Fibroblast of lung (primary cell): ENCODE results near the gene CSF1R. TPM values are rescaled to one million over a fixed set of nuclear protein-coding genes. Genes with fewer than 3 reads are reported as not detected.
A peak's percentile ranks its signal among the peaks of the same experiment; 100 is the strongest.

Experiments used
- DNase-seq, 2 donors: peaks; one replicate each; pipeline versions ENCODE4 v3.0.0 to v3.0.0-alpha.2; 2010; ENCODE audit warnings: low read depth in 2 of 2
- H2AFZ ChIP-seq: 2 replicates; pipeline ENCODE4 v1.5.1; 2012; ENCODE audit warnings: low read length, control low read depth, inconsistent platforms
- H3K27ac ChIP-seq: 2 replicates; pipeline ENCODE4 v1.5.1; 2011; ENCODE audit warnings: low read length, control low read depth; ENCODE audit not compliant: insufficient read depth
- H3K27me3 ChIP-seq: 2 replicates; pipeline ENCODE4 v1.5.1; 2011; ENCODE audit warnings: mild to moderate bottlenecking, low read length; ENCODE audit not compliant: control insufficient read depth, insufficient read depth
- H3K36me3 ChIP-seq: 2 replicates; pipeline ENCODE4 v1.5.1; 2011; ENCODE audit warnings: low read length; ENCODE audit not compliant: control insufficient read depth, insufficient read depth
- H3K4me1 ChIP-seq: 2 replicates; pipeline ENCODE4 v1.5.1; 2011; ENCODE audit warnings: low read length; ENCODE audit not compliant: control insufficient read depth, insufficient read depth; ENCODE audit errors: extremely low read depth
- H3K4me2 ChIP-seq: 2 replicates; pipeline ENCODE4 v1.5.1; 2011; ENCODE audit warnings: low read length, control low read depth; ENCODE audit not compliant: insufficient read depth; ENCODE audit errors: extremely low read depth
- H3K4me3 ChIP-seq, 4 experiments: fragments of 200-600 bp in 1 of 4; sonication (generic) in 1 of 4; replicated peaks in 1 of 4; 2 replicates each; pipeline ENCODE4 v1.5.1; 2011 to 2016; ENCODE audit warnings: low read length in 4 of 4, low read depth in 3 of 4, mild to moderate bottlenecking in 3 of 4, control low read depth in 2 of 4, inconsistent platforms in 1 of 4, mixed read lengths in 1 of 4; ENCODE audit not compliant: insufficient read depth in 1 of 4; ENCODE audit errors: control extremely low read depth in 1 of 4
- H3K79me2 ChIP-seq: 2 replicates; pipeline ENCODE4 v1.5.1; 2012; ENCODE audit warnings: mild to moderate bottlenecking, low read length, inconsistent platforms; ENCODE audit not compliant: control insufficient read depth, insufficient read depth
- H3K9ac ChIP-seq: 2 replicates; pipeline ENCODE4 v1.5.1; 2011; ENCODE audit warnings: mild to moderate bottlenecking, low read length, control low read depth; ENCODE audit not compliant: insufficient read depth
- H3K9me3 ChIP-seq: 2 replicates; pipeline ENCODE4 v1.5.1; 2012; ENCODE audit warnings: low read depth, low read length; ENCODE audit not compliant: control insufficient read depth, insufficient read depth
- H4K20me1 ChIP-seq: 2 replicates; pipeline ENCODE4 v1.5.1; 2011; ENCODE audit warnings: low read length; ENCODE audit not compliant: control insufficient read depth, insufficient read depth; ENCODE audit errors: extremely low read depth
- CTCF ChIP-seq, 2 donors: IDR thresholded peaks in 1 of 2; conservative IDR thresholded peaks in 1 of 2; 1 replicate in 1 of 2; 2 replicates in 1 of 2; pipeline ENCODE4 v1.5.1; 2011 to 2012; ENCODE audit warnings: low read length in 2 of 2, control low read depth in 1 of 2, inconsistent platforms in 1 of 2, low read depth in 1 of 2, mild to moderate bottlenecking in 1 of 2
- EZH2 ChIP-seq: IDR thresholded peaks from 2 replicates; pipeline ENCODE4 v1.5.1; 2012; ENCODE audit warnings: low read length, control low read depth, mild to moderate bottlenecking; ENCODE audit errors: missing control alignments
- polyA plus RNA-seq, 2 donors: library from polyadenylated mRNA; depleted of rRNA in 1 of 2; stranded (reverse) in 1 of 2; unstranded in 1 of 2; fragments of >200 nt; gene quantifications; 2 replicates each; pipeline ENCODE4 v1.2.1, GENCODE V29; 2011 to 2012; ENCODE audit warnings: missing spikeins in 1 of 2
- total RNA-seq: library from RNA; depleted of rRNA; stranded (reverse); fragments of >200 nt; gene quantifications from 2 replicates; pipeline ENCODE4 v1.2.1, GENCODE V29; 2014

The CSF1R gene
- total and polyA plus RNA-seq, 2 donors (not counting 1 experiment from before 2014, with no cell fraction given) = 0.07 TPM; not detected in 1

GRCh38 chr5:150113047-150113744, 26.8 kb upstream of the CSF1R start:
- DNase-seq = peak in 1 of 2 donors; percentile 44
- no peak overlapping the region for H3K4me3 ChIP-seq
- H4K20me1 ChIP-seq = no peaks in the 10 kb centered on the region
- H3K36me3 ChIP-seq = peaks cover 27% of the 10 kb centered on the region
- H3K9me3 ChIP-seq = no peaks in the 10 kb centered on the region
- H3K4me2 ChIP-seq = peak overlapping the region; percentile 33
- H3K27ac ChIP-seq = peak overlapping the region; percentile 40
- H2AFZ ChIP-seq = no peak overlapping the region
- TF ChIP-seq CTCF (conservative IDR thresholded peaks at IDR 0.05 in 1 of 2, IDR thresholded peaks at IDR 0.05 in 1 of 2; ENCODE audit: low read depth in 1 of 2, low read length in 2 of 2) = no peak
- no peak for TF ChIP-seq EZH2
- peaks cover 31% of the 10 kb centered on the region for H3K4me1 ChIP-seq
- H3K27me3 ChIP-seq = no peaks in the 10 kb centered on the region
- no peak overlapping the region for H3K9ac ChIP-seq
- H3K79me2 ChIP-seq = no peaks in the 10 kb centered on the region

- H4K20me1 ChIP-seq = no peaks in the 10 kb centered on the region
- H3K4me1 ChIP-seq = peaks cover 32% of the 10 kb centered on the region
- H3K4me2 ChIP-seq = peak overlapping the region; percentile 1
- H3K79me2 ChIP-seq = no peaks in the 10 kb centered on the region
- H3K36me3 ChIP-seq = peaks cover 24% of the 10 kb centered on the region
- no peaks in the 10 kb centered on the region for H3K9me3 ChIP-seq
- H3K27ac ChIP-seq = peak overlapping the region; percentile 40
- no peak overlapping the region for H3K9ac ChIP-seq
- no peak overlapping the region for H3K4me3 ChIP-seq
- TF ChIP-seq EZH2 (no peak), CTCF (conservative IDR thresholded peaks at IDR 0.05 in 1 of 2, IDR thresholded peaks at IDR 0.05 in 1 of 2; ENCODE audit: low read depth in 1 of 2, low read length in 2 of 2) (no peak)
- peak; percentile 81 to 93 for DNase-seq
- H2AFZ ChIP-seq = no peak overlapping the region
- no peaks in the 10 kb centered on the region for H3K27me3 ChIP-seq
These were observed 26.1 kb upstream of the CSF1R start for GRCh38 chr5:150112201-150113046.

- no peaks in the 10 kb centered on the region for H3K79me2 ChIP-seq
- peaks cover 32% of the 10 kb centered on the region for H3K4me1 ChIP-seq
- TF ChIP-seq CTCF (conservative IDR thresholded peaks at IDR 0.05 in 1 of 2, IDR thresholded peaks at IDR 0.05 in 1 of 2; ENCODE audit: low read depth in 1 of 2, low read length in 2 of 2) (no peak), EZH2 (no peak)
- H4K20me1 ChIP-seq = no peaks in the 10 kb centered on the region
- no peak overlapping the region for H3K4me3 ChIP-seq
- H2AFZ ChIP-seq = no peak overlapping the region
- DNase-seq = no peak
- no peak overlapping the region for H3K27ac ChIP-seq
- no peak overlapping the region for H3K4me2 ChIP-seq
- peaks cover 19% of the 10 kb centered on the region for H3K36me3 ChIP-seq
- H3K9ac ChIP-seq = no peak overlapping the region
- H3K9me3 ChIP-seq = no peaks in the 10 kb centered on the region
- no peaks in the 10 kb centered on the region for H3K27me3 ChIP-seq
These were observed 24.8 kb upstream of the CSF1R start for GRCh38 chr5:150111122-150111521.
